Gastroesophageal sphincter (tissue), 4 donors: ENCODE measurements around the gene CYTL1. TPM values are rescaled to one million over a fixed set of nuclear protein-coding genes. Genes with fewer than 3 reads are reported as not detected.
"Not testable (repeated sequence)": the region's sequence is repeated elsewhere in the genome, so short reads cannot be mapped to it uniquely, and the experiment has no call there.

Source experiments
- ATAC-seq: fragments of 150-250 bp; one replicate; pipeline ENCODE4 v1.9.1; 2016; ENCODE audit warnings: mild to moderate bottlenecking, moderate library complexity
- H3K27ac ChIP-seq, 4 donors: fragments of 200-600 bp; sonication (generic) in 3 of 4; 1 replicate in 3 of 4; 2 replicates in 1 of 4; pipeline ENCODE4 v1.5.1; 2016 to 2019
- H3K27me3 ChIP-seq: fragments of 200-600 bp; sonication (generic); one replicate; pipeline ENCODE4 v1.5.1; 2019
- H3K36me3 ChIP-seq, 2 donors: fragments of 200-600 bp; sonication (generic); one replicate each; pipeline ENCODE4 v1.5.1; 2019; ENCODE audit warnings: control low read depth in 1 of 2
- H3K4me1 ChIP-seq, 3 donors: fragments of 200-600 bp; sonication (generic); 1 replicate in 2 of 3; 2 replicates in 1 of 3; pipeline ENCODE4 v1.5.1; 2016 to 2019; ENCODE audit warnings: control low read depth in 2 of 3
- H3K4me3 ChIP-seq, 2 donors: fragments of 200-600 bp; sonication (generic); one replicate each; pipeline ENCODE4 v1.5.1; 2019; ENCODE audit warnings: mild to moderate bottlenecking in 1 of 2, moderate library complexity in 1 of 2
- H3K9me3 ChIP-seq, 3 donors: fragments of 200-600 bp; sonication (generic); one replicate each; pipeline ENCODE4 v1.5.1; 2017 to 2019; ENCODE audit warnings: control low read depth in 2 of 3
- CTCF ChIP-seq, 4 experiments: fragments of 200-600 bp in 2 of 4; fragments of 450-650 bp in 2 of 4; sonication (generic) in 1 of 4; IDR thresholded peaks; one replicate each; pipeline ENCODE4 v1.5.1; 2017 to 2019; ENCODE audit warnings: antibody characterized with exemption in 4 of 4, mild to moderate bottlenecking in 2 of 4, moderate library complexity in 2 of 4
- EP300 ChIP-seq: sonication (generic); formaldehyde crosslinking; IDR thresholded peaks from one replicate; pipeline ENCODE4 v1.6.1; 2017; ENCODE audit warnings: antibody characterized with exemption, mild to moderate bottlenecking
- POLR2A ChIP-seq, 2 donors: fragments of 450-650 bp; IDR thresholded peaks; one replicate each; pipeline ENCODE4 v1.6.1; 2017; ENCODE audit warnings: antibody characterized with exemption in 2 of 2, mild to moderate bottlenecking in 2 of 2, moderate library complexity in 1 of 2
- POLR2AphosphoS5 ChIP-seq: sonication (generic); formaldehyde crosslinking; IDR thresholded peaks from one replicate; pipeline ENCODE4 v1.6.1; 2017; ENCODE audit warnings: antibody characterized with exemption
- WGBS, 2 donors: methylation state at CpG; one replicate each; pipeline ENCODE4 v1.1.5; 2018; ENCODE audit warnings: low coverage in 1 of 2; 5-methylcytosine and 5-hydroxymethylcytosine counted together
- total RNA-seq, 4 donors: library from RNA; depleted of rRNA; stranded (reverse); fragments of >200 nt; gene quantifications; one replicate each; pipeline ENCODE4 v1.1.0, GENCODE V29; 2016

The CYTL1 gene
- total RNA-seq = 1 to 10 TPM; 1.4 to 5.0 (median 2.3) TPM

- Histone ChIP-seq H3K36me3 (no peaks in the 10 kb centered on the region), H3K4me3 (peak within 1 kb of the TSS in 1 of 2 donors; percentile 38), H3K27me3 (peaks cover 30% of the 10 kb centered on the region), H3K9me3 (no peaks in the 10 kb centered on the region), H3K27ac (peak within 1 kb of the TSS in 1 of 4 donors; percentile 20), H3K4me1 (peaks cover 0 to 8% (median 0%) of the 10 kb centered on the region in 3 donors)
- 10 to 30% methylated on average over 2 to 6 of the region's 28 CpGs for WGBS, 2 donors
- TF ChIP-seq POLR2A (IDR thresholded peaks at IDR 0.05) (no peak), CTCF (IDR thresholded peaks at IDR 0.05) (no peak), EP300 (no peak), POLR2AphosphoS5 (no peak)
- ATAC-seq = no peak
Observed at GRCh38 chr4:5019274-5019673, at the start of gene CYTL1. Gene CYTL1, minus strand, starts transcription at chr4:5019458. Its CDS starts 13 bp downstream, at chr4:5019445.

GRCh38 chr4:5067908-5068307 lies 48.6 kb upstream of the CYTL1 start:
- Histone ChIP-seq H3K36me3 (no peaks in the 10 kb centered on the region), H3K27me3 (no peaks in the 10 kb centered on the region), H3K4me1 (no peaks in the 10 kb centered on the region), H3K9me3 (no peaks in the 10 kb centered on the region), H3K27ac (no peak overlapping the region), H3K4me3 (no peak overlapping the region)
- ATAC-seq = no peak
- WGBS, 2 donors = 88 to 94% methylated on average over 2 to 3 of the region's 3 CpGs
- TF ChIP-seq EP300 = no peak
- TF ChIP-seq POLR2AphosphoS5 = no peak
- no peak for TF ChIP-seq CTCF (IDR thresholded peaks at IDR 0.05)
- no peak for TF ChIP-seq POLR2A (IDR thresholded peaks at IDR 0.05)

- not testable (repeated sequence) for H3K4me3 ChIP-seq, H3K27me3 ChIP-seq, H3K9me3 ChIP-seq, H3K4me1 ChIP-seq, H3K36me3 ChIP-seq, H3K27ac ChIP-seq, ATAC-seq
- WGBS, 2 donors = 83 to 92% methylated on average over 3 of the region's 3 CpGs
Observed at GRCh38 chr4:5066968-5067367, 47.7 kb upstream of the CYTL1 start.

GRCh38 chr4:5066101-5066500 lies 46.8 kb upstream of the CYTL1 start:
- Histone ChIP-seq H3K9me3 (no peaks in the 10 kb centered on the region), H3K36me3 (no peaks in the 10 kb centered on the region), H3K4me1 (no peaks in the 10 kb centered on the region), H3K4me3 (no peak overlapping the region), H3K27me3 (no peaks in the 10 kb centered on the region), H3K27ac (no peak overlapping the region)
- WGBS, 2 donors = 63 to 81% methylated on average over 3 of the region's 3 CpGs
- TF ChIP-seq POLR2AphosphoS5 (no peak), CTCF (IDR thresholded peaks at IDR 0.05) (no peak), POLR2A (IDR thresholded peaks at IDR 0.05) (no peak), EP300 (no peak)
- no peak for ATAC-seq

- Histone ChIP-seq H3K36me3 (no peaks in the 10 kb centered on the region), H3K27ac (no peak overlapping the region), H3K27me3 (no peaks in the 10 kb centered on the region), H3K4me3 (no peak overlapping the region), H3K9me3 (peaks cover 0 to 8% (median 0%) of the 10 kb centered on the region in 3 donors), H3K4me1 (peaks cover 0 to 26% (median 0%) of the 10 kb centered on the region in 3 donors)
- no peak for ATAC-seq
- 72% methylated on average over 5 of the region's 5 CpGs for WGBS, 2 donors
- TF ChIP-seq EP300 (no peak), POLR2AphosphoS5 (no peak), POLR2A (IDR thresholded peaks at IDR 0.05) (no peak), CTCF (IDR thresholded peaks at IDR 0.05) (no peak)
Observed at GRCh38 chr4:5055411-5055810, 36.2 kb upstream of the CYTL1 start.
